ENCODE measurements around the gene RNF220. TPM values are rescaled to one million over a fixed set of nuclear protein-coding genes. Genes with fewer than 3 reads are reported as not detected.

RNF220 gene
- 76.4 TPM for total RNA-seq
- long read RNA-seq, partial matches to known transcripts = 10 of 49 reads
- long read RNA-seq, other reads (novel, unspliced or antisense) = 37 of 49 reads

GRCh38 chr1:44405031-44405797 is at the start of gene RNF220:
RNF220 (plus strand) TSS chr1:44405255.
- intact Hi-C loops (cut with DNase I) = loop anchor here (1.0 to 5.0 kb wide), 2 partner anchors 77 to 95 kb away; no protein-coding TSS in a partner anchor
- DNase-seq (ENCODE audit: missing footprints) (peak; percentile 75), ATAC-seq (peak; percentile 80)

GRCh38 chr1:44355582-44356305 is 49.3 kb upstream of the RNF220 start:
- intact Hi-C loops (cut with DNase I) = no loop called here
- no peak for DNase-seq (ENCODE audit: missing footprints)
- no peak for ATAC-seq

- DNase-seq (ENCODE audit: missing footprints) (no peak), ATAC-seq (no peak)
- intact Hi-C loops (cut with DNase I) = no loop called here
Measured at GRCh38 chr1:44357710-44358109, 47.3 kb upstream of the RNF220 start.

- intact Hi-C loops (cut with DNase I) = no loop called here
- ATAC-seq (no peak), DNase-seq (ENCODE audit: missing footprints) (no peak)
Measured at GRCh38 chr1:44359234-44359935, 45.7 kb upstream of the RNF220 start.

GRCh38 chr1:44361478-44361877 is 43.6 kb upstream of the RNF220 start:
- no peak for ATAC-seq
- intact Hi-C loops (cut with DNase I) = no loop called here
- DNase-seq (ENCODE audit: missing footprints) = no peak

GRCh38 chr1:44366371-44366975 is 38.6 kb upstream of the RNF220 start:
- ATAC-seq (no peak), DNase-seq (ENCODE audit: missing footprints) (no peak)
- intact Hi-C loops (cut with DNase I) = no loop called here

GRCh38 chr1:44367944-44368343 is 37.1 kb upstream of the RNF220 start:
- no peak for ATAC-seq
- intact Hi-C loops (cut with DNase I) = no loop called here
- DNase-seq (ENCODE audit: missing footprints) = no peak

GRCh38 chr1:44368471-44369151 is 36.4 kb upstream of the RNF220 start:
- intact Hi-C loops (cut with DNase I) = no loop called here
- DNase-seq (ENCODE audit: missing footprints) (no peak), ATAC-seq (no peak)

GRCh38 chr1:44371206-44371605 is 33.8 kb upstream of the RNF220 start:
- ATAC-seq = no peak
- intact Hi-C loops (cut with DNase I) = no loop called here

GRCh38 chr1:44375547-44375946 is 29.5 kb upstream of the RNF220 start:
- DNase-seq (ENCODE audit: missing footprints) (no peak), ATAC-seq (no peak)
- intact Hi-C loops (cut with DNase I) = no loop called here

More at GRCh38 chr1:44371206-44371605, 33.8 kb upstream of the RNF220 start:
- DNase-seq (ENCODE audit: missing footprints) = no peak

GRCh38 chr1:44377925-44378784 is 26.9 kb upstream of the RNF220 start:
- intact Hi-C loops (cut with DNase I) = loop anchor here (1.0 to 2.0 kb wide), 2 partner anchors 123 to 217 kb away; no protein-coding TSS in a partner anchor
- no peak for ATAC-seq
- DNase-seq (ENCODE audit: missing footprints) = no peak

- ATAC-seq (no peak), DNase-seq (ENCODE audit: missing footprints) (no peak)
- intact Hi-C loops (cut with DNase I) = no loop called here
Measured at GRCh38 chr1:44380666-44381177, 24.3 kb upstream of the RNF220 start.

GRCh38 chr1:44388551-44388950 is 16.5 kb upstream of the RNF220 start:
- DNase-seq (ENCODE audit: missing footprints) = no peak

GRCh38 chr1:44389437-44389836 is 15.6 kb upstream of the RNF220 start:
- intact Hi-C loops (cut with DNase I) = no loop called here
- no peak for ATAC-seq
- no peak for DNase-seq (ENCODE audit: missing footprints)

More at GRCh38 chr1:44388551-44388950, 16.5 kb upstream of the RNF220 start:
- ATAC-seq = no peak
- intact Hi-C loops (cut with DNase I) = no loop called here

GRCh38 chr1:44390277-44390676 is 14.8 kb upstream of the RNF220 start:
- intact Hi-C loops (cut with DNase I) = no loop called here
- DNase-seq (ENCODE audit: missing footprints) (no peak), ATAC-seq (no peak)

- no peak for ATAC-seq
- DNase-seq (ENCODE audit: missing footprints) = no peak
- intact Hi-C loops (cut with DNase I) = no loop called here
Measured at GRCh38 chr1:44401256-44402228, 3.5 kb upstream of the RNF220 start.
